GM12878 (cell line): ENCODE results near the gene PUDP. TPM values are rescaled to one million over a fixed set of nuclear protein-coding genes. Genes with fewer than 3 reads are reported as not detected.

Source experiments
- ATAC-seq: fragments of 200-7000 bp; cut with Tn5 transposase; 3 replicates; pipeline ENCODE4 v1.9.1; 2020; ENCODE audit warnings: mild to moderate bottlenecking, moderate library complexity
- BruUV-seq: library from RNA; stranded (reverse); fragments of 400-500 nt; replicated peaks from 2 replicates; lab custom pipeline; 2021; lab: Mats Ljungman, UMichigan
- CTCF ChIA-PET: fragments of 300-600 bp; sonication (Branson Sonifier 250); formaldehyde crosslinking; extraction: SDS; loops from one replicate; lab custom pipeline; 2021; ENCODE audit warnings: inconsistent platforms; lab: Yijun Ruan, JAX
- POLR2A ChIA-PET: fragments of 350-600 bp; formaldehyde crosslinking; extraction: SDS; loops from one replicate; lab custom pipeline; 2021; ENCODE audit warnings: inconsistent platforms; lab: Charles Lee
- RAD21 ChIA-PET: fragments of 300-600 bp; sonication (Branson Sonifier 250); formaldehyde crosslinking; loops from one replicate; lab custom pipeline; 2023; ENCODE audit warnings: antibody characterized with exemption; ENCODE audit not compliant: unreplicated experiment; lab: Charles Lee
- SMC1A ChIA-PET: fragments of 300-600 bp; sonication (Branson Sonifier 250); formaldehyde crosslinking; loops from one replicate; lab custom pipeline; 2023; ENCODE audit not compliant: unreplicated experiment, uncharacterized antibody; lab: Charles Lee
- DNase-seq: peaks from one replicate; pipeline ENCODE4 v3.0.0-alpha.2; 2011; ENCODE audit warnings: low read depth, low spot score
- FAIRE-seq: peaks from 3 replicates; lab custom pipeline; 2011; peaks lifted over from hg19 to GRCh38; lab: Jason Lieb, UNC
- H2AFZ ChIP-seq: 2 replicates; pipeline ENCODE4 v1.6.0; 2011; ENCODE audit warnings: low read depth, low read length, control low read depth; ENCODE audit not compliant: control insufficient read depth
- H3K27ac ChIP-seq: 2 replicates; pipeline ENCODE4 v1.5.1; 2011; ENCODE audit warnings: control low read depth; ENCODE audit not compliant: control insufficient read depth, insufficient read depth
- H3K27me3 ChIP-seq, 2 experiments: replicated peaks in 1 of 2; 2 replicates each; pipeline versions ENCODE4 v1.6.0 to v1.6.1; 2011; ENCODE audit warnings: low read length in 1 of 2; ENCODE audit not compliant: control insufficient read depth in 2 of 2, insufficient read depth in 2 of 2
- H3K36me3 ChIP-seq, 2 experiments: 2 replicates each; pipeline ENCODE4 v1.5.1; 2011; ENCODE audit warnings: low read length in 1 of 2; ENCODE audit not compliant: control insufficient read depth in 2 of 2, insufficient read depth in 2 of 2
- H3K4me1 ChIP-seq: 2 replicates; pipeline ENCODE4 v1.6.1; 2011; ENCODE audit warnings: mild to moderate bottlenecking, low read length, moderate library complexity, mixed read lengths; ENCODE audit not compliant: control insufficient read depth, insufficient read depth
- H3K4me2 ChIP-seq: 2 replicates; pipeline ENCODE4 v1.6.0; 2011; ENCODE audit warnings: control low read depth; ENCODE audit not compliant: control insufficient read depth, insufficient read depth
- H3K4me3 ChIP-seq: fragments of 200-600 bp; sonication (generic); 2 replicates; pipeline ENCODE4 v1.5.1; 2016
- H3K79me2 ChIP-seq: 2 replicates; pipeline ENCODE4 v1.6.0; 2011; ENCODE audit warnings: low read length; ENCODE audit not compliant: control insufficient read depth, insufficient read depth
- H3K9ac ChIP-seq: 2 replicates; pipeline ENCODE4 v1.8.0; 2011; ENCODE audit warnings: low read length, control low read depth, mixed read lengths; ENCODE audit not compliant: control insufficient read depth, insufficient read depth
- H3K9me3 ChIP-seq: replicated peaks from 3 replicates; pipeline ENCODE4 v1.5.1; 2011; ENCODE audit warnings: mild to moderate bottlenecking, low read length; ENCODE audit not compliant: control insufficient read depth, insufficient read depth
- H4K20me1 ChIP-seq: 2 replicates; pipeline ENCODE4 v1.6.0; 2011; ENCODE audit not compliant: control insufficient read depth, insufficient read depth
- BACH1 ChIP-seq: fragments of 450-650 bp; IDR thresholded peaks from 2 replicates; pipeline ENCODE4 v1.6.1; 2017; ENCODE audit warnings: mild to moderate bottlenecking, borderline replicate concordance
- BCL11A ChIP-seq: IDR thresholded peaks from 2 replicates; pipeline ENCODE4 v1.6.1; 2011; ENCODE audit warnings: low read depth, low read length
- BMI1 ChIP-seq: fragments of 450-650 bp; IDR thresholded peaks from 2 replicates; pipeline ENCODE4 v1.6.1; 2016; ENCODE audit warnings: mild to moderate bottlenecking, moderate library complexity, borderline replicate concordance
- CHD1 ChIP-seq: IDR thresholded peaks from 2 replicates; pipeline ENCODE4 v1.6.1; 2012; ENCODE audit warnings: low read depth, low read length, improper control_type of control experiment
- CHD4 ChIP-seq: fragments of 200-600 bp; sonication (generic); IDR thresholded peaks from 2 replicates; pipeline ENCODE4 v1.6.1; 2016; ENCODE audit warnings: mild to moderate bottlenecking
- CREB1 ChIP-seq: IDR thresholded peaks from 2 replicates; pipeline ENCODE4 v1.6.1; 2012; ENCODE audit warnings: low read depth, mild to moderate bottlenecking, inconsistent platforms
- CREM ChIP-seq: IDR thresholded peaks from 2 replicates; pipeline ENCODE4 v1.6.1; 2014; ENCODE audit warnings: antibody characterized with exemption, low read depth
- EED ChIP-seq: sonication (generic); IDR thresholded peaks from 2 replicates; pipeline ENCODE4 v1.6.1; 2016; ENCODE audit warnings: antibody characterized with exemption, low read depth
- GABPA ChIP-seq: IDR thresholded peaks from 2 replicates; pipeline ENCODE4 v1.6.1; 2014; ENCODE audit warnings: antibody characterized with exemption, low read depth, mild to moderate bottlenecking, inconsistent platforms
- IKZF2 ChIP-seq, 2 experiments: fragments of 450-650 bp; IDR thresholded peaks; 2 replicates each; pipeline ENCODE4 v1.6.1; 2017; ENCODE audit warnings: mild to moderate bottlenecking in 2 of 2, moderate library complexity in 2 of 2
- JUND ChIP-seq: IDR thresholded peaks from 2 replicates; pipeline ENCODE4 v1.6.1; 2012; ENCODE audit warnings: low read depth, mild to moderate bottlenecking, low read length, improper control_type of control experiment, moderate library complexity
- LARP7 ChIP-seq: fragments of 450-650 bp; IDR thresholded peaks from 2 replicates; pipeline ENCODE4 v1.6.1; 2017; ENCODE audit warnings: mild to moderate bottlenecking
- MEF2A ChIP-seq: IDR thresholded peaks from 2 replicates; pipeline ENCODE4 v1.6.1; 2011; ENCODE audit warnings: low read depth, mild to moderate bottlenecking, low read length, moderate library complexity; ENCODE audit not compliant: insufficient read depth
- MXI1 ChIP-seq: fragments of 150-350 bp; IDR thresholded peaks from 2 replicates; pipeline ENCODE4 v1.6.1; 2011; ENCODE audit warnings: low read depth, mild to moderate bottlenecking, inconsistent platforms, low read length, improper control_type of control experiment
- MYC ChIP-seq: IDR thresholded peaks from 2 replicates; pipeline ENCODE4 v1.6.1; 2011; ENCODE audit warnings: mild to moderate bottlenecking, low read length, moderate library complexity, inconsistent platforms; ENCODE audit not compliant: insufficient read depth, insufficient replicate concordance, insufficient read length, severe bottlenecking
- NRF1 ChIP-seq: conservative IDR thresholded peaks from 2 replicates; pipeline ENCODE4 v1.6.1; 2011; ENCODE audit warnings: mild to moderate bottlenecking, low read depth, low read length, improper control_type of control experiment
- POU2F2 ChIP-seq: IDR thresholded peaks from 3 replicates; pipeline ENCODE4 v1.6.1; 2011; ENCODE audit warnings: low read depth, mild to moderate bottlenecking, low read length, borderline replicate concordance
- TARDBP ChIP-seq: IDR thresholded peaks from 2 replicates; pipeline ENCODE4 v1.6.1; 2016; ENCODE audit warnings: borderline replicate concordance
- ZNF24 ChIP-seq: fragments of 450-650 bp; IDR thresholded peaks from 2 replicates; pipeline ENCODE4 v1.6.1; 2017; ENCODE audit warnings: antibody characterized with exemption, mild to moderate bottlenecking
- WGBS: methylation state at CpG from one replicate; pipeline ENCODE4 v1.1.6; 2016; ENCODE audit warnings: low lambda C conversion rate; ENCODE audit not compliant: insufficient replicate concordance, insufficient coverage; ENCODE audit errors: missing lambda C conversion rate; 5-methylcytosine and 5-hydroxymethylcytosine counted together
- in situ Hi-C: fragments of 300-500 bp; cut with MboI; formaldehyde crosslinking; loops from 9 replicates; pipeline ENCODE4 v1.14.3; 2018; ENCODE audit warnings: mixed read lengths
- intact Hi-C: fragments of 100-400 bp; cut with micrococcal nuclease; formaldehyde crosslinking; loops from one replicate; pipeline ENCODE4 v1.14.2; 2022; ENCODE audit not compliant: unreplicated experiment
- polyA plus RNA-seq, 11 experiments: library from polyadenylated mRNA; depleted of rRNA in 4 of 11; unstranded in 6 of 11; stranded (reverse) in 5 of 11; fragments of >200 nt; fragmentation: Nextera tagmentation in 4 of 11; fragmentation: Illumina TruSeq in 1 of 11; extraction: Ambion mirVana in 4 of 11; extraction: Trizol in 1 of 11; gene quantifications; 1 replicate in 1 of 11; 2 replicates in 10 of 11; pipeline versions ENCODE4 v1.2.1 to v1.2.3, GENCODE V29; 2011 to 2016; ENCODE audit warnings: inconsistent platforms in 2 of 11, missing spikeins in 2 of 11, low read depth in 1 of 11
- total RNA-seq, 4 experiments: library from RNA; depleted of rRNA in 3 of 4; stranded (reverse); fragments of >200 nt in 3 of 4; fragmentation: Illumina TruSeq in 1 of 4; extraction: Trizol in 1 of 4; gene quantifications; 2 replicates each; pipeline versions ENCODE4 v1.2.1 to v1.2.3, GENCODE V29; 2013 to 2021
- TF ChIP-seq, protein P1 (sequence below): IDR thresholded peaks from 2 replicates; pipeline ENCODE4 v1.6.1; 2012; ENCODE audit warnings: low read length, inconsistent platforms

PUDP gene
- total and polyA plus RNA-seq, 10 of the 15 experiments (the other 5 are each of a cell fraction or from before 2014, with no cell fraction given) = 30.8 to 83.5 (median 61.7) TPM

DNA sequence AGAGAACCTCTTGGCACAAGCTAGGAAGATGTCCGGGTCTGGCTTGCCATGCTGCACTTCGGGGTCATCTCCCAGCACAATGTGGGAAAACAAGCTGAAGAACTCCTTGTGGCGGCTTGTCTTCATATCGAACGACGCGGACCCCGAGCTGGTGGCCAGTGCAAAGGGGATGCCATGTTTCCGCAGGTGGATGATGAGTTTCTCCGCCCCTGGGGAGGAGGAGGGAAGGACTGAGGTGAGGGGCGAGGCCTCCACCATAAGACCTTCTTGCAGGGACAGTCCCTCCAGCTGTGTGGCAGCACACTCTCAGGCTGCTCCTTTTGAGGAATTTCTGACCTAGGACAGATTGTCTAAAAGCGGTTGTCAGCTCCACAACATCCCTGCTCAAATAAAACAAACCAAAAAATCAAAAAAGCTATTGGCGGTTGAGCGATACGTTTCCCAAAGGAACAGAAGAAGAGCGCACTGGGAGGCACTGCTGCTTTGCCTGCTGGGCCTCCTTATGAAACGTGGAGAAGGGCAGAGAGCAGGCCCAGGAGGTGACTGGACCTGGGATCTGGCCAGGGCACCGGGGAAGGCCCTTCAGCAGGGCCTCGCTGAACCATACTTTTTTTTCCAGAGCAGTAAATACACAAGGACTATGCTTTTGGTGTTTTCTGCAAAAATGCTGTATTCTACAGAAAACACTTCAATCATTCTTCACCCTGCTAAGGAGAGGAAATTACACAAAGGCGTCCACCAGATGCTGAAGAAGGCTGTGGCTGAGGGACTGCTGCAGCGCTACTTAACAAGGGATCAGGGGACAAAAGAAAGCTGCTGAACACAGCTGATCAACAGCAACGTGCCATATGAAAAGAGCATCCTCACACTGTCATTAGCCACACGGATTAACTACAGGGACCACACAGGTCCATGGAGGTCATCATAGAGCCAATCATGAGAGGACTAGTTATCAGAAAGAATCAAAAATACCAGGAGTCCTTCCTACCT, 70.4 kb downstream of the PUDP start:
- H3K4me1 ChIP-seq = peaks cover 4% of the 10 kb centered on the region
- intact Hi-C loops (no loop called here), in situ Hi-C loops (no loop called here)
- TF ChIP-seq NRF1 (no peak), CHD4 (no peak), JUND (no peak), GABPA (no peak), BCL11A (no peak), CHD1 (no peak), BACH1 (no peak), MXI1 (no peak), CREM (no peak), LARP7 (no peak), MYC (no peak), MEF2A (no peak), POU2F2 (no peak), IKZF2 (IDR thresholded peaks at IDR 0.05) (no peak), CREB1 (no peak), TARDBP (no peak), EED (no peak), BMI1 (no peak), ZNF24 (no peak)
- TF ChIP-seq, protein P1, sequence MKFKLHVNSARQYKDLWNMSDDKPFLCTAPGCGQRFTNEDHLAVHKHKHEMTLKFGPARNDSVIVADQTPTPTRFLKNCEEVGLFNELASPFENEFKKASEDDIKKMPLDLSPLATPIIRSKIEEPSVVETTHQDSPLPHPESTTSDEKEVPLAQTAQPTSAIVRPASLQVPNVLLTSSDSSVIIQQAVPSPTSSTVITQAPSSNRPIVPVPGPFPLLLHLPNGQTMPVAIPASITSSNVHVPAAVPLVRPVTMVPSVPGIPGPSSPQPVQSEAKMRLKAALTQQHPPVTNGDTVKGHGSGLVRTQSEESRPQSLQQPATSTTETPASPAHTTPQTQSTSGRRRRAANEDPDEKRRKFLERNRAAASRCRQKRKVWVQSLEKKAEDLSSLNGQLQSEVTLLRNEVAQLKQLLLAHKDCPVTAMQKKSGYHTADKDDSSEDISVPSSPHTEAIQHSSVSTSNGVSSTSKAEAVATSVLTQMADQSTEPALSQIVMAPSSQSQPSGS = no peak
- no TSS peak for BruUV-seq
- ChIA-PET CTCF (interaction anchor here (0.9 to 1.5 kb wide), 3 partner anchors 8 to 18 kb away, joined by 3 read pairs; no protein-coding TSS in a partner anchor), POLR2A (no interaction called here), SMC1A (no interaction called here), RAD21 (interaction anchor here (1.2 kb wide), 1 partner anchor 16 kb away, joined by 3 read pairs; no protein-coding TSS in a partner anchor)
- peaks cover 10 to 11% of the 10 kb centered on the region in 2 experiments for H3K36me3 ChIP-seq
- DNase-seq (no peak), ATAC-seq (no peak), FAIRE-seq (no peak)
- no peaks in the 10 kb centered on the region for H3K27me3 ChIP-seq
- H3K4me2 ChIP-seq = no peak overlapping the region
- no peak overlapping the region for H3K9ac ChIP-seq
- H4K20me1 ChIP-seq = no peaks in the 10 kb centered on the region; the same call in 1 of the 2 replicates
- H3K79me2 ChIP-seq = no peaks in the 10 kb centered on the region
- no peak overlapping the region for H2AFZ ChIP-seq
- no peak overlapping the region for H3K27ac ChIP-seq
- 93% methylated on average over 22 of the region's 23 CpGs for WGBS
- H3K4me3 ChIP-seq = no peak overlapping the region
- H3K9me3 ChIP-seq = no peaks in the 10 kb centered on the region
